GM12865 (cell line): ENCODE results near the gene ZNF217.
"Not testable (repeated sequence)": the region's sequence is repeated elsewhere in the genome, so short reads cannot be mapped to it uniquely, and the experiment has no call there.

Experiments used
- DNase-seq: peaks from one replicate; pipeline ENCODE4 v3.0.0; 2010; ENCODE audit warnings: low read depth
- H3K4me3 ChIP-seq: 2 replicates; pipeline ENCODE4 v1.5.1; 2011; ENCODE audit warnings: mild to moderate bottlenecking, low read depth, low read length, control low read depth
- TF ChIP-seq, protein P1 (sequence below): IDR thresholded peaks from 2 replicates; pipeline ENCODE4 v1.5.1; 2011; ENCODE audit warnings: low read length, control low read depth, low read depth, inconsistent platforms; ENCODE audit not compliant: insufficient read depth; ENCODE audit errors: missing control alignments

Gene ZNF217

GRCh38 chr20:53571555-53572286, 21.9 kb downstream of the ZNF217 start:
- H3K4me3 ChIP-seq = no peak overlapping the region
- TF ChIP-seq, protein P1, sequence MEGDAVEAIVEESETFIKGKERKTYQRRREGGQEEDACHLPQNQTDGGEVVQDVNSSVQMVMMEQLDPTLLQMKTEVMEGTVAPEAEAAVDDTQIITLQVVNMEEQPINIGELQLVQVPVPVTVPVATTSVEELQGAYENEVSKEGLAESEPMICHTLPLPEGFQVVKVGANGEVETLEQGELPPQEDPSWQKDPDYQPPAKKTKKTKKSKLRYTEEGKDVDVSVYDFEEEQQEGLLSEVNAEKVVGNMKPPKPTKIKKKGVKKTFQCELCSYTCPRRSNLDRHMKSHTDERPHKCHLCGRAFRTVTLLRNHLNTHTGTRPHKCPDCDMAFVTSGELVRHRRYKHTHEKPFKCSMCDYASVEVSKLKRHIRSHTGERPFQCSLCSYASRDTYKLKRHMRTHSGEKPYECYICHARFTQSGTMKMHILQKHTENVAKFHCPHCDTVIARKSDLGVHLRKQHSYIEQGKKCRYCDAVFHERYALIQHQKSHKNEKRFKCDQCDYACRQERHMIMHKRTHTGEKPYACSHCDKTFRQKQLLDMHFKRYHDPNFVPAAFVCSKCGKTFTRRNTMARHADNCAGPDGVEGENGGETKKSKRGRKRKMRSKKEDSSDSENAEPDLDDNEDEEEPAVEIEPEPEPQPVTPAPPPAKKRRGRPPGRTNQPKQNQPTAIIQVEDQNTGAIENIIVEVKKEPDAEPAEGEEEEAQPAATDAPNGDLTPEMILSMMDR = no peak
- DNase-seq = no peak

GRCh38 chr20:53570446-53571276, 23.0 kb downstream of the ZNF217 start:
- peak; percentile 48 for DNase-seq
- TF ChIP-seq, protein P1 = no peak
- H3K4me3 ChIP-seq = no peak overlapping the region

- H3K4me3 ChIP-seq = no peak overlapping the region
- no peak for DNase-seq
- TF ChIP-seq, protein P1 = no peak
These were observed 23.9 kb downstream of the ZNF217 start for GRCh38 chr20:53569606-53570307.

DNA sequence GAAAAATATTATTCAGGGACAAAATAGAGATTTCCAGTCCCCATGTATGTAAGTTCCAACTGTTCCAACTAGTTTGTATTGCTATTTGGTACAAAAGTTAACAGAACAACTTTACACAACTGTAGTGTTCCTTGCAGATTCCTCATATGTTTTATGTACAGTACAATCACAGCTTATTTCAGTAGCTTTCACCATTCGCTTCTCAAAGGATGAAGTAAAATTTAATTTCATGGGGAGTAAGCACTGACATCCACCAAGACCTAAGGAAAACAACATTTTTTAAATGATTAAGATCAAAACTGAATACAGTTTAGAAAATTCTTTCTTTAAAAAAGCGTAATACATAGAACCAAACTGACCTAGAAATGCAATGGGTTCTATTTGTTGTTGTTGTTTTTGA, 24.6 kb downstream of the ZNF217 start:
- TF ChIP-seq, protein P1 = no peak
- H3K4me3 ChIP-seq = no peak overlapping the region
- no peak for DNase-seq

DNA sequence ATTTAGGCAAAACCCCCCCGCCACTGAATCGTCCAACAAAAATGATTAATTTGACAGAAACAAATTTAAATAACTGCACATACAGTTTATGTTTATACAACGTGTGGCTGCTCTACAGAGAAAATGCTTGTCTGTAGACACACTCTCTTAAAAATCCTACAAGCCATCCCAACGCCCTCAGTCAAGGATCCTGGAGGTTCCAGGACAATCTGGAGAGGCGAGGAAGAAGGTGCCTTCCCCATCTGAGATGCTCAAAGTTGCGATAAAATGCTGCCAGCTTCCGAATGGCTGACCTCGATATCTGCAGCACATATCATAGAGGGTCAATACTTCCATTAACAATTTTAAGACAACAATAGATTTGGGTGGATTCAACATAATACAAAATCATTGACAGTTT, 25.3 kb downstream of the ZNF217 start:
- H3K4me3 ChIP-seq = no peak overlapping the region
- TF ChIP-seq, protein P1 = no peak
- DNase-seq = no peak

GRCh38 chr20:53567379-53567917, 26.2 kb downstream of the ZNF217 start:
- TF ChIP-seq, protein P1 = no peak
- DNase-seq = no peak
- no peak overlapping the region for H3K4me3 ChIP-seq

DNA sequence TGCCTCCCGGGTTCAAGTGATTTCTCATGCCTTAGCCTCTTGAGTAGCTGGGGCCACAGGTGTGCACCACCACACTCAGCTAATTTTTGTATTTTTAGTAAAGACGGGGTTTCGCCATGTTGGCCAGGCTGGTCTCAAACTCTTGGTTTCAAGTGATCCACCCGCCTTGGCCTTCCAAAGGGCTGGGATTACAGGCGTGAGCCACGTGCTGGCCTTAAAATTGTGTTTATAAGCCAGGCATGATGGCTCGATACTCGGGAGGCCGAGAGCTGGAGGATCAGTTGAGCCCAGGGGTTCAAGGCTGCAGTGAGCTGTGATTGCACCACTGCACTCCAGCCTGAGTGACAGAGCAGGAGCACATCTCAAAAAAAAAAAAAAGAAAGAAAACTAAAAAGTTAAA, 27.0 kb downstream of the ZNF217 start:
- not testable (repeated sequence) for DNase-seq, H3K4me3 ChIP-seq
